Measurements from ENCODE around the gene FCHSD2. TPM values are rescaled to one million over a fixed set of nuclear protein-coding genes. Genes with fewer than 3 reads are reported as not detected.

Gene FCHSD2
- total RNA-seq, 1 donor from 2014 or later = 22.2 TPM

GRCh38 chr11:73100578-73100977, 41.5 kb downstream of the FCHSD2 start:
- Histone ChIP-seq H3F3A (ENCODE audit: low read depth) (no peaks in the 10 kb centered on the region), H3K4me3 (no peak overlapping the region), H3K79me2 (ENCODE audit: low read depth) (peaks cover 17% of the 10 kb centered on the region), H3K9me3 (ENCODE audit: low read depth) (no peaks in the 10 kb centered on the region), H3K4me1 (no peaks in the 10 kb centered on the region), H2AFZ (replicated peaks) (no peak overlapping the region), H3K27ac (no peak overlapping the region), H3K27me3 (no peaks in the 10 kb centered on the region), H4K20me1 (ENCODE audit: low read depth) (no peaks in the 10 kb centered on the region), H3K36me3 (no peaks in the 10 kb centered on the region), H3K4me2 (no peak overlapping the region), H3K9ac (no peak overlapping the region)
- Mint-ChIP-seq H3K4me3 (no peak overlapping the region), H3K4me1 (peaks cover 2% of the 10 kb centered on the region), H3K27ac (no peak overlapping the region), H3K9me3 (peaks cover 13% of the 10 kb centered on the region), H3K36me3 (peaks cover 28% of the 10 kb centered on the region), H3K27me3 (ENCODE audit: insufficient read depth, low read depth) (no peaks in the 10 kb centered on the region)
- no peak for DNase-seq (ENCODE audit: low spot score)
- TF ChIP-seq CTCF (IDR thresholded peaks at IDR 0.05) = no peak
- no peak for TF ChIP-seq EZH2phosphoT487 (IDR thresholded peaks at IDR 0.05)
- TF ChIP-seq EZH2 (IDR thresholded peaks at IDR 0.05) = no peak

- Mint-ChIP-seq H3K27ac (no peak overlapping the region), H3K9me3 (peaks cover 13% of the 10 kb centered on the region)
- H3K79me2 ChIP-seq (ENCODE audit: low read depth) = peaks cover 21% of the 10 kb centered on the region
Observed at GRCh38 chr11:73099512-73100266, 42.4 kb downstream of the FCHSD2 start.

DNA sequence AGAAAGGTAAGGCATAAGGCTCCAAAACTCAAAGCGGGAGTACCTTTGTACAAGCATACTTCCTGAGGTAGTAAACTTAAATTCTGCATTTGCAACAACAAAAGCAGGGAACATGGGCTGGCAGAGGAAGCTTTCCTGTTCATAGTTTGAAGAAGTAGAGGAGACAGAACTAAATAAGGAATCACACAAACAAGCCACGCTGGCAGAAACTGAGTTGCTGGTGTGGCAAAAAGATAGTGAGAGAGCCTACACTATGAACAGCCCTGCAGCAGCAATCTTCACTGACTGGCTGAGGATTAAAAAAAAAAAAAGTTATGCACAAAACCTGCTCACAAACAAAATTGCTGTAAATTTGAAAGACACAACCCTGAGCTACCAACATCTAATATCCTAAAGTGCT, 46.5 kb downstream of the FCHSD2 start:
- no peak overlapping the region for H3K4me2 ChIP-seq
- no peak overlapping the region for H3K9ac ChIP-seq
- no peaks in the 10 kb centered on the region for H3K27me3 ChIP-seq
- no peaks in the 10 kb centered on the region for H3K4me1 ChIP-seq
- no peak overlapping the region for H3K4me3 Mint-ChIP-seq
- H3K79me2 ChIP-seq (ENCODE audit: low read depth) = peaks cover 7% of the 10 kb centered on the region
- peaks cover 2% of the 10 kb centered on the region for H3K4me1 Mint-ChIP-seq
- H3K9me3 Mint-ChIP-seq = peaks cover 5% of the 10 kb centered on the region
- H3K27me3 Mint-ChIP-seq (ENCODE audit: insufficient read depth, low read depth) = no peaks in the 10 kb centered on the region
- no peak overlapping the region for H2AFZ ChIP-seq (replicated peaks)
- no peak for DNase-seq (ENCODE audit: low spot score)
- no peak overlapping the region for H3K4me3 ChIP-seq
- no peak for TF ChIP-seq EZH2phosphoT487 (IDR thresholded peaks at IDR 0.05)
- TF ChIP-seq EZH2 (IDR thresholded peaks at IDR 0.05) = no peak
- TF ChIP-seq CTCF (IDR thresholded peaks at IDR 0.05) = no peak
- H3K36me3 Mint-ChIP-seq = peaks cover 21% of the 10 kb centered on the region
- H4K20me1 ChIP-seq (ENCODE audit: low read depth) = no peaks in the 10 kb centered on the region
- no peaks in the 10 kb centered on the region for H3F3A ChIP-seq (ENCODE audit: low read depth)
- no peak overlapping the region for H3K27ac Mint-ChIP-seq
- H3K9me3 ChIP-seq (ENCODE audit: low read depth) = no peaks in the 10 kb centered on the region
- no peak overlapping the region for H3K27ac ChIP-seq
- no peaks in the 10 kb centered on the region for H3K36me3 ChIP-seq

More at GRCh38 chr11:73099512-73100266, 42.4 kb downstream of the FCHSD2 start:
- Histone ChIP-seq H3K4me3 (no peak overlapping the region), H3K9ac (no peak overlapping the region), H3K36me3 (no peaks in the 10 kb centered on the region), H3K27ac (no peak overlapping the region), H3K27me3 (no peaks in the 10 kb centered on the region), H3F3A (ENCODE audit: low read depth) (no peaks in the 10 kb centered on the region), H3K4me2 (no peak overlapping the region), H4K20me1 (ENCODE audit: low read depth) (no peaks in the 10 kb centered on the region), H3K4me1 (no peaks in the 10 kb centered on the region), H3K9me3 (ENCODE audit: low read depth) (no peaks in the 10 kb centered on the region), H2AFZ (replicated peaks) (no peak overlapping the region)
- Mint-ChIP-seq H3K4me1 (peaks cover 2% of the 10 kb centered on the region), H3K36me3 (peaks cover 28% of the 10 kb centered on the region), H3K4me3 (no peak overlapping the region), H3K27me3 (ENCODE audit: insufficient read depth, low read depth) (no peaks in the 10 kb centered on the region)
- TF ChIP-seq EZH2 (IDR thresholded peaks at IDR 0.05) = no peak
- no peak for TF ChIP-seq EZH2phosphoT487 (IDR thresholded peaks at IDR 0.05)
- no peak for TF ChIP-seq CTCF (IDR thresholded peaks at IDR 0.05)
- DNase-seq (ENCODE audit: low spot score) = no peak
